Type B pancreatic cell (in vitro differentiated cells): Measurements from ENCODE around the gene WASHC3. TPM values are rescaled to one million over a fixed set of nuclear protein-coding genes. Genes with fewer than 3 reads are reported as not detected.

Experiments
- DNase-seq: peaks from one replicate; pipeline ENCODE4 v3.0.0; 2021; ENCODE audit warnings: mixed read lengths; ENCODE audit not compliant: unreplicated experiment; ENCODE audit errors: extremely low spot score
- H3K27ac Mint-ChIP-seq: 2 replicates; pipeline ENCODE4 v1.8.0; 2021; ENCODE audit warnings: mild to moderate bottlenecking, mixed read lengths
- H3K27me3 Mint-ChIP-seq: 2 replicates; pipeline ENCODE4 v1.8.0; 2021; ENCODE audit warnings: mixed read lengths
- H3K36me3 Mint-ChIP-seq: 2 replicates; pipeline ENCODE4 v1.8.0; 2021; ENCODE audit warnings: mixed read lengths
- H3K4me1 Mint-ChIP-seq: one replicate; pipeline ENCODE4 v1.8.0; 2021; ENCODE audit warnings: mixed read lengths; ENCODE audit not compliant: unreplicated experiment
- H3K4me3 Mint-ChIP-seq: 2 replicates; pipeline ENCODE4 v1.8.0; 2021; ENCODE audit warnings: mild to moderate bottlenecking, mixed read lengths
- H3K9me3 Mint-ChIP-seq: 2 replicates; pipeline ENCODE4 v1.8.0; 2021; ENCODE audit warnings: mixed read lengths
- CTCF ChIP-seq: fragments of 200-600 bp; sonication (generic); conservative IDR thresholded peaks from 2 replicates; pipeline ENCODE4 v1.5.0; 2021; ENCODE audit warnings: antibody characterized with exemption, mild to moderate bottlenecking
- total RNA-seq: library from RNA; stranded (reverse); gene quantifications from 2 replicates; pipeline ENCODE4 v1.2.1, GENCODE V29; 2021; ENCODE audit warnings: low replicate concordance

Gene WASHC3
- total RNA-seq, 1 donor from 2014 or later, result 19.2 TPM

- no peaks in the 10 kb centered on the region for H3K36me3 Mint-ChIP-seq
- peaks cover 6% of the 10 kb centered on the region for H3K4me1 Mint-ChIP-seq
- no peak overlapping the region for H3K27ac Mint-ChIP-seq
- no peaks in the 10 kb centered on the region for H3K9me3 Mint-ChIP-seq
- no peak for DNase-seq
- no peak for TF ChIP-seq CTCF
- H3K4me3 Mint-ChIP-seq, result no peak overlapping the region
- no peaks in the 10 kb centered on the region for H3K27me3 Mint-ChIP-seq
Observed at GRCh38 chr12:102067574-102068258, 5.9 kb upstream of the WASHC3 start.

- no peaks in the 10 kb centered on the region for H3K27me3 Mint-ChIP-seq
- no peak for TF ChIP-seq CTCF
- H3K9me3 Mint-ChIP-seq, result no peaks in the 10 kb centered on the region
- no peak for DNase-seq
- H3K27ac Mint-ChIP-seq, result peak overlapping the region; percentile 22
- peaks cover 19% of the 10 kb centered on the region for H3K4me1 Mint-ChIP-seq
- no peaks in the 10 kb centered on the region for H3K36me3 Mint-ChIP-seq
- H3K4me3 Mint-ChIP-seq, result peak overlapping the region; percentile 27
Observed at GRCh38 chr12:102064476-102064875, 2.7 kb upstream of the WASHC3 start.

GRCh38 chr12:102063069-102063468 lies 1.3 kb upstream of the WASHC3 start:
- Mint-ChIP-seq H3K4me3 (no peak overlapping the region), H3K9me3 (no peaks in the 10 kb centered on the region), H3K4me1 (peaks cover 19% of the 10 kb centered on the region), H3K27me3 (no peaks in the 10 kb centered on the region), H3K27ac (no peak overlapping the region), H3K36me3 (no peaks in the 10 kb centered on the region)
- no peak for TF ChIP-seq CTCF
- DNase-seq, result no peak

- H3K36me3 Mint-ChIP-seq, result no peaks in the 10 kb centered on the region
- H3K27me3 Mint-ChIP-seq, result no peaks in the 10 kb centered on the region
- no peaks in the 10 kb centered on the region for H3K9me3 Mint-ChIP-seq
- no peak for TF ChIP-seq CTCF
- H3K4me1 Mint-ChIP-seq, result peaks cover 17% of the 10 kb centered on the region
- H3K4me3 Mint-ChIP-seq, result peak overlapping the region; percentile 94
- H3K27ac Mint-ChIP-seq, result peak overlapping the region; percentile 89
- DNase-seq, result no peak
Observed at GRCh38 chr12:102062419-102062806, 622 bp upstream of the WASHC3 start.

GRCh38 chr12:102061096-102061559 lies 663 bp downstream of the WASHC3 start:
- TF ChIP-seq CTCF, result no peak
- Mint-ChIP-seq H3K4me3 (peak overlapping the region; percentile 94), H3K27me3 (no peaks in the 10 kb centered on the region), H3K4me1 (peaks cover 13% of the 10 kb centered on the region), H3K36me3 (peaks cover 6% of the 10 kb centered on the region), H3K27ac (peak overlapping the region; percentile 89), H3K9me3 (no peaks in the 10 kb centered on the region)
- DNase-seq, result no peak
